A673 (cell line): ENCODE results near the gene IDI1. TPM values are rescaled to one million over a fixed set of nuclear protein-coding genes. Genes with fewer than 3 reads are reported as not detected.

Experiments used
- BruUV-seq: library from RNA; stranded (reverse); fragments of 400-500 nt; replicated peaks from 2 replicates; lab custom pipeline; 2021; lab: Mats Ljungman, UMichigan
- CTCF ChIA-PET: fragments of 300-600 bp; sonication (Branson Sonifier 250); formaldehyde crosslinking; loops from one replicate; lab custom pipeline; 2022; ENCODE audit warnings: antibody characterized with exemption; lab: Charles Lee
- POLR2A ChIA-PET: fragments of 300-600 bp; sonication (Branson Sonifier 250); formaldehyde crosslinking; loops from one replicate; lab custom pipeline; 2022; ENCODE audit warnings: antibody characterized with exemption; ENCODE audit not compliant: low non-redundant PET; lab: Charles Lee
- DNase-seq: peaks from one replicate; pipeline ENCODE4 v3.0.0-alpha.2; 2015; ENCODE audit warnings: low spot score
- H3K27ac ChIP-seq: fragments of 200-600 bp; sonication (generic); 2 replicates; pipeline ENCODE4 v1.5.1; 2016; ENCODE audit warnings: mixed run types, low read depth, mild to moderate bottlenecking, mixed read lengths, antibody characterized with exemption, low read length; ENCODE audit not compliant: poor library complexity, severe bottlenecking
- H3K27me3 ChIP-seq: fragments of 200-600 bp; sonication (generic); replicated peaks from 2 replicates; pipeline ENCODE4 v1.6.1; 2017; ENCODE audit warnings: mixed run types, low read depth, mild to moderate bottlenecking, mixed read lengths, antibody characterized with exemption, low read length; ENCODE audit not compliant: insufficient read depth, poor library complexity
- H3K36me3 ChIP-seq: fragments of 200-600 bp; sonication (generic); 2 replicates; pipeline ENCODE4 v1.6.1; 2016; ENCODE audit warnings: mixed run types, mild to moderate bottlenecking, mixed read lengths, antibody characterized with exemption, low read length; ENCODE audit not compliant: insufficient read depth, poor library complexity, severe bottlenecking
- H3K4me1 ChIP-seq: fragments of 200-600 bp; sonication (generic); 2 replicates; pipeline ENCODE4 v1.6.1; 2017; ENCODE audit warnings: mixed run types, mild to moderate bottlenecking, mixed read lengths, antibody characterized with exemption, low read length; ENCODE audit not compliant: insufficient read depth, poor library complexity, severe bottlenecking
- H3K4me3 ChIP-seq: fragments of 200-600 bp; sonication (generic); 2 replicates; pipeline ENCODE4 v1.5.1; 2016; ENCODE audit warnings: low read depth, mixed run types, mild to moderate bottlenecking, mixed read lengths, low read length; ENCODE audit not compliant: poor library complexity, severe bottlenecking
- H3K9me3 ChIP-seq: fragments of 200-600 bp; sonication (generic); 2 replicates; pipeline ENCODE4 v1.6.1; 2016; ENCODE audit warnings: mixed run types, low read depth, mild to moderate bottlenecking, mixed read lengths, antibody characterized with exemption, low read length; ENCODE audit not compliant: poor library complexity, severe bottlenecking
- EZH2 ChIP-seq: fragments of 200-600 bp; sonication (generic); IDR thresholded peaks from 2 replicates; pipeline ENCODE4 v1.6.1; 2017; ENCODE audit warnings: borderline replicate concordance, low read depth, mild to moderate bottlenecking, mixed read lengths, antibody characterized with exemption, low read length; ENCODE audit not compliant: poor library complexity, severe bottlenecking
- intact Hi-C: fragments of 100-400 bp; cut with micrococcal nuclease; formaldehyde crosslinking; loops from one replicate; pipeline ENCODE4 v1.10.0; 2022; ENCODE audit not compliant: unreplicated experiment
- total RNA-seq: library from RNA; stranded (reverse); gene quantifications from 2 replicates; pipeline ENCODE4 v1.2.3, GENCODE V29; 2021
- TF ChIP-seq, protein P1 (sequence below): fragments of 300-800, 200-600 bp; sonication (generic); conservative IDR thresholded peaks from 2 replicates; pipeline ENCODE4 v1.5.1; 2017; ENCODE audit warnings: low read depth, mild to moderate bottlenecking, antibody characterized with exemption, low read length, moderate library complexity, mixed read lengths

IDI1 gene
- total RNA-seq, 1 experiment from 2014 or later: 111 TPM

GRCh38 chr10:1095498-1095897 lies 46.6 kb upstream of the IDI1 start:
- no peak for DNase-seq
- CTCF ChIA-PET: no interaction called here
- no peaks in the 10 kb centered on the region for H3K4me1 ChIP-seq
- H3K36me3 ChIP-seq: peaks cover 13% of the 10 kb centered on the region
- TF ChIP-seq EZH2: no peak
- TF ChIP-seq, protein P1, sequence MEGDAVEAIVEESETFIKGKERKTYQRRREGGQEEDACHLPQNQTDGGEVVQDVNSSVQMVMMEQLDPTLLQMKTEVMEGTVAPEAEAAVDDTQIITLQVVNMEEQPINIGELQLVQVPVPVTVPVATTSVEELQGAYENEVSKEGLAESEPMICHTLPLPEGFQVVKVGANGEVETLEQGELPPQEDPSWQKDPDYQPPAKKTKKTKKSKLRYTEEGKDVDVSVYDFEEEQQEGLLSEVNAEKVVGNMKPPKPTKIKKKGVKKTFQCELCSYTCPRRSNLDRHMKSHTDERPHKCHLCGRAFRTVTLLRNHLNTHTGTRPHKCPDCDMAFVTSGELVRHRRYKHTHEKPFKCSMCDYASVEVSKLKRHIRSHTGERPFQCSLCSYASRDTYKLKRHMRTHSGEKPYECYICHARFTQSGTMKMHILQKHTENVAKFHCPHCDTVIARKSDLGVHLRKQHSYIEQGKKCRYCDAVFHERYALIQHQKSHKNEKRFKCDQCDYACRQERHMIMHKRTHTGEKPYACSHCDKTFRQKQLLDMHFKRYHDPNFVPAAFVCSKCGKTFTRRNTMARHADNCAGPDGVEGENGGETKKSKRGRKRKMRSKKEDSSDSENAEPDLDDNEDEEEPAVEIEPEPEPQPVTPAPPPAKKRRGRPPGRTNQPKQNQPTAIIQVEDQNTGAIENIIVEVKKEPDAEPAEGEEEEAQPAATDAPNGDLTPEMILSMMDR: no peak
- no peaks in the 10 kb centered on the region for H3K27me3 ChIP-seq
- intact Hi-C loops: no loop called here
- H3K9me3 ChIP-seq: no peaks in the 10 kb centered on the region
- POLR2A ChIA-PET: no interaction called here
- no TSS peak for BruUV-seq
- H3K4me3 ChIP-seq: no peak overlapping the region
- H3K27ac ChIP-seq: no peak overlapping the region

DNA sequence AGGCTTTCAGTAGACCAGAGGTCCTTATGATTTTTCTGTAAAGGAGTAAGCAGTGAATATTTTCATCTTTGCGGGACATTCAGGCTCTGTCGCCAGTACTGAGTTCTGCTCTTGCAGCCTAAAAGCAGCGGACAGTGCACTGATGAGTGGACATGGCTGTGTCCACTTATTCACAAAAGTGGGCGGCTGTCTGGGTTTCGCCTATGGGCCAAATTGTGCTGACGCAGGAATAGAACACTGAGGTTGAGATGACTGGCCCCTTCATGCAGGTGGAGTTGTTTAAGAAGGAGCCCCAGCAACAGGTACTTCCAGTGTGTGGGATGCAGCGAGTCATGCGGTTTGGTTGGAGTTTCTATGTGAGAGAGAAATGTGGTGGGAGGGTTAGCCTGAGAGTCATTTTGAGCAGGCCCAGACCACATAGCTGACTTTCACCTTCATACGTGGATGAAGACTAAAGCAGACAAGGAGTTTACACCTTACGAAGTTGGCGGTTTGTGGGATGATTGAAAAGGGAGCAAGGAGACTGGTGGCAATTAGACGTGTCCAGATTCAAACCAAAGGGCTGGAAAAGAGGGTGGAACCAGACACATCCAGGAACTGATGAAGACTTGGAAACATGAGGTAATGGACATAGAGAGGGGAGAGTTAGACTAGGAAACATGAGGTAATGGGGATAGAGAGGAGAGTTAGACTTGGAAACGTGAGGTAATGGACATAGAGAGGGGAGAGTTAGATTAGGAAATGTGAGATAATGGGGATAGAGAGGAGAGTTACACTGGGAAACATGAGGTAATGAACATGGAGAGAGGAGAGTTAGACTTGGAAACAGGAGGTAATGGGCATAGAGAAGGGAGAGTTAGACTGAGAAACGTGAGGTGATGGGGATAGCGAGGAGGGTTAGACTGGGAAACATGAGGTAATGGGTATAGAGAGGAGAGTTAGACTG lies 45.5 kb upstream of the IDI1 start:
- peaks cover 13% of the 10 kb centered on the region for H3K36me3 ChIP-seq
- no peaks in the 10 kb centered on the region for H3K27me3 ChIP-seq
- no peaks in the 10 kb centered on the region for H3K4me1 ChIP-seq
- no peak overlapping the region for H3K27ac ChIP-seq
- H3K4me3 ChIP-seq: no peak overlapping the region
- ChIA-PET CTCF (no interaction called here), POLR2A (no interaction called here)
- DNase-seq: no peak
- BruUV-seq: no TSS peak
- TF ChIP-seq EZH2: no peak
- intact Hi-C loops: no loop called here
- H3K9me3 ChIP-seq: no peaks in the 10 kb centered on the region

GRCh38 chr10:1093696-1094095 lies 44.8 kb upstream of the IDI1 start:
- Histone ChIP-seq H3K4me3 (no peak overlapping the region), H3K9me3 (no peaks in the 10 kb centered on the region), H3K4me1 (no peaks in the 10 kb centered on the region), H3K27me3 (no peaks in the 10 kb centered on the region), H3K36me3 (peaks cover 13% of the 10 kb centered on the region), H3K27ac (no peak overlapping the region)
- no TSS peak for BruUV-seq
- intact Hi-C loops: no loop called here
- no peak for DNase-seq
- TF ChIP-seq, protein P1: no peak
- TF ChIP-seq EZH2: no peak
- POLR2A ChIA-PET: no interaction called here
- CTCF ChIA-PET: no interaction called here
